PC-9 (cell line): ENCODE data around the gene PTPRA. TPM values are rescaled to one million over a fixed set of nuclear protein-coding genes. Genes with fewer than 3 reads are reported as not detected.
"Not testable (repeated sequence)": the region's sequence is repeated elsewhere in the genome, so short reads cannot be mapped to it uniquely, and the experiment has no call there.

Source experiments
- BruUV-seq: library from RNA; stranded (reverse); fragments of 400-500 nt; replicated peaks from 2 replicates; lab custom pipeline; 2021; lab: Mats Ljungman, UMichigan
- CTCF ChIA-PET: fragments of 300-600 bp; sonication (Branson Sonifier 250); formaldehyde crosslinking; loops from one replicate; lab custom pipeline; 2022; ENCODE audit warnings: antibody characterized with exemption; lab: Charles Lee
- POLR2A ChIA-PET: fragments of 300-600 bp; sonication (Branson Sonifier 250); formaldehyde crosslinking; loops from one replicate; lab custom pipeline; 2022; ENCODE audit warnings: antibody characterized with exemption; ENCODE audit not compliant: unreplicated experiment; lab: Charles Lee
- DNase-seq, 2 experiments: peaks; one replicate each; pipeline versions ENCODE4 v3.0.0 to v3.0.0-alpha.2; 2015 to 2022; ENCODE audit warnings: mixed read lengths in 1 of 2
- H2AFZ ChIP-seq: fragments of 200-600 bp; sonication (generic); 2 replicates; pipeline ENCODE4 v1.8.1; 2017; ENCODE audit warnings: antibody characterized with exemption
- H3F3A ChIP-seq: fragments of 200-600 bp; sonication (generic); 2 replicates; pipeline ENCODE4 v1.8.1; 2017; ENCODE audit warnings: antibody characterized with exemption, mild to moderate bottlenecking, low read depth; ENCODE audit not compliant: insufficient read depth
- H3K27ac ChIP-seq: fragments of 200-600 bp; sonication (generic); 2 replicates; pipeline ENCODE4 v1.6.1; 2016; ENCODE audit warnings: mixed run types
- H3K27me3 ChIP-seq: fragments of 200-600 bp; sonication (generic); 2 replicates; pipeline ENCODE4 v1.6.1; 2016; ENCODE audit warnings: low read depth, mixed run types; ENCODE audit not compliant: insufficient read depth
- H3K36me3 ChIP-seq: fragments of 200-600 bp; sonication (generic); 2 replicates; pipeline ENCODE4 v1.6.1; 2016; ENCODE audit warnings: low read depth, mixed run types
- H3K4me1 ChIP-seq: fragments of 200-600 bp; sonication (generic); replicated peaks from 2 replicates; pipeline ENCODE4 v1.6.1; 2016; ENCODE audit warnings: mixed run types; ENCODE audit not compliant: insufficient read depth
- H3K4me2 ChIP-seq: fragments of 200-600 bp; sonication (generic); 2 replicates; pipeline ENCODE4 v1.6.1; 2017; ENCODE audit warnings: mixed run types
- H3K4me3 ChIP-seq: fragments of 200-600 bp; sonication (generic); 2 replicates; pipeline ENCODE4 v1.6.1; 2016; ENCODE audit warnings: mixed run types
- H3K79me2 ChIP-seq: fragments of 200-600 bp; sonication (generic); 2 replicates; pipeline ENCODE4 v1.6.1; 2017; ENCODE audit warnings: low read depth, mixed run types
- H3K9me2 ChIP-seq: fragments of 200-600 bp; sonication (generic); 2 replicates; pipeline ENCODE4 v1.8.1; 2017; ENCODE audit warnings: mild to moderate bottlenecking; ENCODE audit not compliant: insufficient read depth
- H3K9me3 ChIP-seq: fragments of 200-600 bp; sonication (generic); 2 replicates; pipeline ENCODE4 v1.8.1; 2016; ENCODE audit warnings: low read depth; ENCODE audit not compliant: insufficient read depth
- H4K20me1 ChIP-seq: fragments of 200-600 bp; sonication (generic); 2 replicates; pipeline ENCODE4 v1.8.1; 2017; ENCODE audit not compliant: insufficient read depth
- EZH2 ChIP-seq: fragments of 200-600 bp; sonication (generic); IDR thresholded peaks from 2 replicates; pipeline ENCODE4 v1.8.0; 2017; ENCODE audit warnings: antibody characterized with exemption, low read depth
- intact Hi-C: fragments of 100-400 bp; cut with micrococcal nuclease; formaldehyde crosslinking; loops from one replicate; pipeline ENCODE4 v1.10.0; 2022; ENCODE audit not compliant: unreplicated experiment
- total RNA-seq: library from RNA; stranded (reverse); gene quantifications from 2 replicates; pipeline ENCODE4 v1.2.3, GENCODE V29; 2021
- TF ChIP-seq, protein P1 (sequence below): fragments of 200-600 bp; sonication (generic); conservative IDR thresholded peaks from 2 replicates; pipeline ENCODE4 v1.6.1; 2017; ENCODE audit warnings: mixed run types, antibody characterized with exemption, mild to moderate bottlenecking, moderate library complexity

Gene PTPRA
- total RNA-seq, 1 experiment from 2014 or later, result 48.8 TPM

GRCh38 chr20:3014179-3014578 is 140.9 kb downstream of the PTPRA start:
- Histone ChIP-seq H4K20me1 (no peaks in the 10 kb centered on the region), H3K9me2 (no peaks in the 10 kb centered on the region), H3K36me3 (peaks cover 8% of the 10 kb centered on the region; the same call in 1 of the 2 replicates), H3K27me3 (no peaks in the 10 kb centered on the region), H3K4me2 (no peak overlapping the region), H2AFZ (no peak overlapping the region), H3K79me2 (no peaks in the 10 kb centered on the region), H3K4me3 (no peak overlapping the region), H3K9me3 (no peaks in the 10 kb centered on the region), H3K27ac (no peak overlapping the region), H3K4me1 (no peaks in the 10 kb centered on the region), H3F3A (no peaks in the 10 kb centered on the region)
- intact Hi-C loops, result no loop called here
- ChIA-PET POLR2A (no interaction called here), CTCF (no interaction called here)
- BruUV-seq, result no TSS peak
- DNase-seq, result no peak
- no peak for TF ChIP-seq EZH2
- TF ChIP-seq, protein P1, sequence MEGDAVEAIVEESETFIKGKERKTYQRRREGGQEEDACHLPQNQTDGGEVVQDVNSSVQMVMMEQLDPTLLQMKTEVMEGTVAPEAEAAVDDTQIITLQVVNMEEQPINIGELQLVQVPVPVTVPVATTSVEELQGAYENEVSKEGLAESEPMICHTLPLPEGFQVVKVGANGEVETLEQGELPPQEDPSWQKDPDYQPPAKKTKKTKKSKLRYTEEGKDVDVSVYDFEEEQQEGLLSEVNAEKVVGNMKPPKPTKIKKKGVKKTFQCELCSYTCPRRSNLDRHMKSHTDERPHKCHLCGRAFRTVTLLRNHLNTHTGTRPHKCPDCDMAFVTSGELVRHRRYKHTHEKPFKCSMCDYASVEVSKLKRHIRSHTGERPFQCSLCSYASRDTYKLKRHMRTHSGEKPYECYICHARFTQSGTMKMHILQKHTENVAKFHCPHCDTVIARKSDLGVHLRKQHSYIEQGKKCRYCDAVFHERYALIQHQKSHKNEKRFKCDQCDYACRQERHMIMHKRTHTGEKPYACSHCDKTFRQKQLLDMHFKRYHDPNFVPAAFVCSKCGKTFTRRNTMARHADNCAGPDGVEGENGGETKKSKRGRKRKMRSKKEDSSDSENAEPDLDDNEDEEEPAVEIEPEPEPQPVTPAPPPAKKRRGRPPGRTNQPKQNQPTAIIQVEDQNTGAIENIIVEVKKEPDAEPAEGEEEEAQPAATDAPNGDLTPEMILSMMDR, result no peak

DNA sequence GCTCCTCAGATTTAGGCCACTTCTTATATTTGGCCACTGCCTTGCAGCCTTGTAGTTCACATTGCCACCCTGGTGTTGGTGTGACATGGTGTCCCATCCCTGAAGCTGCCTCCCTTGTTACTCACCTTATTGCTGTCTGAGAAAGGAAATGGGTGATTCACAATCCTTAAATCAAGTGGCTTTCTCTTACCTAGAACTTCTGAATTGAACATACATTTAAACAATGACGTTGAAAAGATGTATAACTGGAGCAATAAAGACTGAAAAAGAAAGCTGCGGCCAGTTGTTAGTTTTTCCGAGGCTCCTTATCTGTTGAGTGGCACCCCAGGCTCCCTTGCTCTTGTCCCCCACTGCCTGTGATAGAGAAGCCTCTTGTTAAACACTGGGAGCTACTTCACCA is 141.4 kb downstream of the PTPRA start:
- Histone ChIP-seq H3K9me3 (no peaks in the 10 kb centered on the region), H3K4me1 (no peaks in the 10 kb centered on the region), H3K27me3 (no peaks in the 10 kb centered on the region), H3K27ac (no peak overlapping the region), H3K9me2 (no peaks in the 10 kb centered on the region), H3K36me3 (peaks cover 8% of the 10 kb centered on the region; the same call in 1 of the 2 replicates), H3K79me2 (no peaks in the 10 kb centered on the region), H4K20me1 (no peaks in the 10 kb centered on the region), H3K4me3 (no peak overlapping the region), H2AFZ (no peak overlapping the region), H3K4me2 (no peak overlapping the region), H3F3A (no peaks in the 10 kb centered on the region)
- no peak for DNase-seq
- BruUV-seq, result no TSS peak
- TF ChIP-seq, protein P1, result no peak
- no peak for TF ChIP-seq EZH2
- ChIA-PET CTCF (no interaction called here), POLR2A (no interaction called here)
- intact Hi-C loops, result no loop called here

GRCh38 chr20:3015302-3015701 is 142.0 kb downstream of the PTPRA start:
- H3K79me2 ChIP-seq, BruUV-seq, H3K9me3 ChIP-seq, H3K4me2 ChIP-seq, H3K27ac ChIP-seq, H3F3A ChIP-seq, H3K36me3 ChIP-seq, intact Hi-C loops, POLR2A ChIA-PET, DNase-seq, CTCF ChIA-PET, H4K20me1 ChIP-seq, H3K4me1 ChIP-seq, H3K27me3 ChIP-seq, H2AFZ ChIP-seq, H3K4me3 ChIP-seq, H3K9me2 ChIP-seq: not testable (repeated sequence)

DNA sequence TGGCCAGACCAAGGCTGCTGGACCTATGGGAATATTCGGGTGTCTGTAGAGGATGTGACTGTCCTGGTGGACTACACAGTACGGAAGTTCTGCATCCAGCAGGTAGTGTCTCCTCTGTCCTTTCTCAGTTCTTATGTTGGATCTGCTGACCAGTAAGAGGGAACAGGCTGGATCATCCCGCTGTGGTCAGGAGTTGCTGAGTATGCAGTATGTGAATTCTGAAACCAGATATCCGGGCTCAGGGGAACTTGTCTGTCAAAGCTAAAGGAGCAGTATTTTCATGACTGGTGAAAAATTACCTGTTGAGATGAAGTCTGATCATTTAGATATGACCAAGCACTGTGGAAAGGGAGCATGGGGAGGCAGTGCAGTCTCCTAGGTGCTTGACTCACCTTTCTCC is 148.0 kb downstream of the PTPRA start:
- no peaks in the 10 kb centered on the region for H4K20me1 ChIP-seq
- ChIA-PET POLR2A (no interaction called here), CTCF (no interaction called here)
- H3K9me3 ChIP-seq, result no peaks in the 10 kb centered on the region
- H3K27me3 ChIP-seq, result no peaks in the 10 kb centered on the region
- BruUV-seq, result no TSS peak
- H2AFZ ChIP-seq, result no peak overlapping the region
- no peak for DNase-seq
- H3K79me2 ChIP-seq, result no peaks in the 10 kb centered on the region
- H3K4me3 ChIP-seq, result no peak overlapping the region
- TF ChIP-seq, protein P1, result no peak
- TF ChIP-seq EZH2, result no peak
- intact Hi-C loops, result no loop called here
- no peak overlapping the region for H3K27ac ChIP-seq
- peaks cover 8% of the 10 kb centered on the region; the same call in 1 of the 2 replicates for H3K36me3 ChIP-seq
- no peaks in the 10 kb centered on the region for H3F3A ChIP-seq
- no peaks in the 10 kb centered on the region for H3K9me2 ChIP-seq
- no peak overlapping the region for H3K4me2 ChIP-seq
- H3K4me1 ChIP-seq, result no peaks in the 10 kb centered on the region
